GM21390 (cell line): Measurements from ENCODE around the gene MRPL20.
"Not testable (repeated sequence)": the region's sequence is repeated elsewhere in the genome, so short reads cannot be mapped to it uniquely, and the experiment has no call there.

Experiments
- ATAC-seq: cut with Tn5 transposase; IDR thresholded peaks from one replicate; pipeline ENCODE4 v1.9.1; 2021; ENCODE audit not compliant: unreplicated experiment

The MRPL20 gene

DNA sequence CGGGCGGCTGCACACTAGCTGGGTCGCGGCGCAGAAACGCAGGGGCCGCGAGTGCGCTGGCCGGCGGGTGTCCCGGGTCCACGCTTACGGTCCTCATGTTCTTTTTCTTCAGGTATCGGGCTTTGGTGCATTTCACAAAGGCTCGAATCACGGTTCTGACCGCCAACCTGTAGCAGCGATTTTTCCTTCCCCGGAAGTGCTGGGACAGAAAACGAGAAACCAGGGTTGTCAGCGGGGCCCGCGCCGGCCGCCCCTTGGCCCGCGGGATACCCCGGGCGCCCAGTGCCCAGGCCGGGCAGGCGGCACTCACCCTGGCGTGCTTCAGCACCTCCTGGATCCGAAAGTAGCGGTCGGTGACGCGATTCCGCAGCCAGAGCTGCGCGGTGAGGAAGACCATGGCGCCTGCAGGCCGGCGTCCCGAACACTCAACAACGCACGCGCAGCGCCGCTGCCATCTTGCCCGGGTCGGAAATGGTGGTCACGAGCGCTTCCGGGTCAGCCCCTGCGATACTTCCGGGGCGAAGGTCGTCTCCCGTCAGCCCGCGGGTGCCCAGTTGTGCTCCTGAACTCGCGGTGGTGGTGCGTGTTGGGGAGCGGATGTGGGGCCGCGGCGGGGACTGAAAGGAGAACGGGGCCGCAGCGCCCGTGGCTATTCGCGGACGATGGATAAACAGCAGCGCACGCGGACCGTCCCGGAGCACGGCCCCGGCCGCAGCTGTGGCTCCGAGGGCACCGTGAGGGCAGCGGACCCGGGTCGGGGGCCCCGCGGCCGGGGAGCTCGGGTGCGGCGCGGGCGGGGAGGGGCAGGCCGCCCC, at the start of gene MRPL20:
TSS of gene MRPL20 (minus strand) at position 473 of the 815 bp plus-strand sequence. CDS start at position 397, 76 bp downstream.
- peak; percentile 92 for ATAC-seq

GRCh38 chr1:1456683-1457255, 49.7 kb upstream of the MRPL20 start:
- ATAC-seq = not testable (repeated sequence)

GRCh38 chr1:1455934-1456333, 48.8 kb upstream of the MRPL20 start:
- not testable (repeated sequence) for ATAC-seq

DNA sequence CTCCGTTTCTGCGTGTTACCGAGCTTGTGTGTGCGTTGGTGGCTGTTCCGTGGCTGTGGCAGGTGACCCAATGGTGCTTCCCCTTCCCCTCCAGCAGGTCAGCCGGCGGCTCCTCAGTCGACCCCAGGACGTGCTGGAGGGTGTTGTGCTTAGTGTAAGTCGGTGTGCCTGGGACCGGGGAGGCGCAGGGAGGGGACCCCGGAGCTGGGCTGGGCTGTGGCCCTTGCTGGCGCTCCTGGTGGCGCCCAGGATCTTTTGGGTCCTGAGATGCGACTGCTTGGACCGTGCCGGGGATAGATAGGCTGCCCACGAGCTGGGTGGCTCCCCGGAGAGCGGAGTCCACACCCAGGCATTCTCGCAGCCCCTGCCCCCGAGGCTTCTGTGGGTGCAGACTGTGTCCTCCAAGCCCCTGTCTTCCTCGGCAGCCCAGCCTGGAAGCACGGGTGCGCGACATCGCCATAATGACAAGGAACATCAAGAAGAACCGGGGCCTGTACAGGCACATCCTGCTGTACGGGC, 48.3 kb upstream of the MRPL20 start:
- no peak for ATAC-seq

DNA sequence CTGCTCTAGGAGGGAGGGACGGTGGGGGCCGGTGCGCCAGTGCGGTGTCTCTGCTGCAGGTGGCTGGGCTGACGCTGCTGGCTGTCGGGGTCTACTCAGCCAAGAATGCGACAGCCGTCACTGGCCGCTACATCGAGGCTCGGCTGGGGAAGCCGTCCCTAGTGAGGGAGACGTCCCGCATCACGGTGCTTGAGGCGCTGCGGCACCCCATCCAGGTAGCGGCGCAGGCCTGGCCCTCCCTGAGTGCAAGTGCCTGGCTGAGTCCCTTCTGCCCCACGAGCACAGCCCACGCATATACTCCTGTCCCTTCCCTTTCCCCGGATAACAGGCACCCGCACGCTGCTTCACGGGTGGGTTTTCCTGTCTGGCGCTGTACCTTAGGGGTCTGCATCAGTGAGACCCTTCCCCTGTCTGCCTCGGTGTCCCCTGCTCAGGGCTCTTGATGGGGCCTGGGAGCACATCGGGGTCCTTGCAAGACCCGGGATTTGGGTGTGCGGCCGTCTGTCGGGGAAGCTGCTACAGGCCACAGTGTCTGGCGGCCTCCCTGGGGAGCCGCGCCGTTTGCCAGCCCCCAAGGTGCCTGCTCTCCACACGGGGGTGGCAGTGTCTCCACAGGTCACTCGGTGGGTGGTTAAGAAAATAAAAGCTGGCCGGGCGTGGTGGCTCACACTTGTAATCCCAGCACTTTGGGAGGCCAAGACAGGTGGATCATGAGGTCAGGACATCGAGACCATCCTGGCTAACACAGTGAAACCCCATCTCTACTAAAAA, 47.4 kb upstream of the MRPL20 start:
- not testable (repeated sequence) for ATAC-seq

DNA sequence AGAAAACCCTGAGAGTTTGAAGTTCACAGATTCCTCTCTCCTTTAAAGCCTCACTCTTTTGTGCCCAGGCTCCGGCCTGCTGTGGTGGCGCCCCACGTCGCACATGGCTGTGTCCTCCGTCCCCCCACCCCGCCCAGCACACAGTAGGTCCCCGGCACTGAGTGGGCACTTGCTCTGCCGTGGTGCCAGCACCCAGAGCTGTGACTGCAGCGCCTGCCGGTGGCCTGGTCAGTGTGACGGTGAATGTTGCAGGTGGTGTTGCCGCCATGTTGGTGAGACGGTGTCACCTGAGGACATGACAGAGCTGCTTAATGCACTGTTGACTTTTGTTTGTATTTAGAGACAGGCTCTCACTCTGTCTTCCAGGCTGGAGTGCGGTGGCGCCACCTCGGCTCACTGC, 45.8 kb upstream of the MRPL20 start:
- ATAC-seq = no peak

GRCh38 chr1:1452365-1452739, 45.3 kb upstream of the MRPL20 start:
- not testable (repeated sequence) for ATAC-seq

GRCh38 chr1:1451696-1452364, 44.7 kb upstream of the MRPL20 start:
- ATAC-seq = no peak

- not testable (repeated sequence) for ATAC-seq
These were observed 43.5 kb upstream of the MRPL20 start for GRCh38 chr1:1450616-1451015.

- ATAC-seq = no peak
These were observed 42.1 kb upstream of the MRPL20 start, which contains the start of gene ATAD3C for GRCh38 chr1:1449099-1449739. ATAD3C (plus strand) TSS chr1:1449689; CDS start chr1:1450684, 995 bp downstream.

DNA sequence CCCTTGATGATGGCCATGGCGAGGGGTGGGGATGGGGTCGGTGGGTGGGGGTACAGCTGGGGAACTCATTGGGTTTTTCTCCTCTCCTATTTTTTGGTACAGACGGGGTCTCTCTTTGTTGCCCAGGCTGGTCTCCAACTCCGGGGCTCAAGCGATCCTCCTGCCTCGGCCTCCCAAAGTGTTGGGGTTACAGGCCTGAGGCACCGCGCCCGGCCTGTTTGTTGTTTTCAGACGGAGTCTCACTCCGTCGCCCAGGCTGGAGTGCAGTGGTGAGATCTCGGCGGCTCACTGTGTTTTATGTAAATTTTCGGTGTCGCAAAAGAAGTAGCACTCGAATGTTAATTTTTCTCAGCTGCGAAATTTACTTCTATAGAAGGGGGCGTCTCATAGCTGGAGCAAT, 39.5 kb upstream of the MRPL20 start:
- not testable (repeated sequence) for ATAC-seq

- ATAC-seq = no peak
These were observed 35.1 kb upstream of the MRPL20 start for GRCh38 chr1:1442069-1442770.

DNA sequence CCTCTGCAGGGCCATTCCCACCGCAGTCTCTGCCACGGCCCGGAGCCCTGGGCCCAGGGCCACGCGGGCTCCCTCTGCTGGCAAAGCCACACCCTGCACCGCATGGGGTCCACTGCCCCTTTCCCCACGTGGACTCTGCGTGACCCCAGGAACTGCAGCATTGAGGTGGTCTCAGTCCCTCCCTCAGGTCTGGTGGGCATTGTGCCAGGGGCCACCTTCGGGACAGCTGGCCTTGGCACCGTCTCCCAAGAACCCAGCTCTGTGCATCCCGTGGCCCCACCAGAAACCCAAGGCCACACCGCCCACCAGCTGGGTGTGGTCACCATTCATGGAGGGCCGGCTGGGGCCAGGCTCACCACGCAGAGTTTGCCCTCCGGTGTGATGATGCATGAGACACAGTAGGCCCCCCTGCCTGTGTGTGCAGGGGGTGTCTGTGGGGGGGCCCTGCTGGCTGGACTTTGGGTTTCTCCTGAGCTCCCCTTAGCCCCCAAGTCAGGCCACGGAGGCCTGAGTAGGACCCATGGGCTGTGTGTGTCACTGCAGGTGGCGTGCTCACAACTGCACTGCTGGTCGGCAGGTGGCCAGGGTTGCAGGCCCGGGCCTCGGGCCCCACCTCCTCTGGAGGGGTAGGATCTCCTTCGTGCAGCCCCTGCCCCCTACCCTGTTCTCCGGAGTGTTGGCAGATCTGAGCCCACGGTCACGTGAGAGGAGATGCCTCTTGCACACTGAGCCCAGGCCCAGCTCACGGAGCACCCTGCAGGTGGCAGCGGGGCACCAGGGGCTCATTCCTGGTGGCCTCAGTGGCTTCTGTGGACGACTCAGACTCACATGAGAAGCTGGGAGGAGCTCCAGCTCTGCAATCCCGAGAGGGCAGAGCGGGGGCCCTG, 34.2 kb upstream of the MRPL20 start:
- ATAC-seq = no peak

DNA sequence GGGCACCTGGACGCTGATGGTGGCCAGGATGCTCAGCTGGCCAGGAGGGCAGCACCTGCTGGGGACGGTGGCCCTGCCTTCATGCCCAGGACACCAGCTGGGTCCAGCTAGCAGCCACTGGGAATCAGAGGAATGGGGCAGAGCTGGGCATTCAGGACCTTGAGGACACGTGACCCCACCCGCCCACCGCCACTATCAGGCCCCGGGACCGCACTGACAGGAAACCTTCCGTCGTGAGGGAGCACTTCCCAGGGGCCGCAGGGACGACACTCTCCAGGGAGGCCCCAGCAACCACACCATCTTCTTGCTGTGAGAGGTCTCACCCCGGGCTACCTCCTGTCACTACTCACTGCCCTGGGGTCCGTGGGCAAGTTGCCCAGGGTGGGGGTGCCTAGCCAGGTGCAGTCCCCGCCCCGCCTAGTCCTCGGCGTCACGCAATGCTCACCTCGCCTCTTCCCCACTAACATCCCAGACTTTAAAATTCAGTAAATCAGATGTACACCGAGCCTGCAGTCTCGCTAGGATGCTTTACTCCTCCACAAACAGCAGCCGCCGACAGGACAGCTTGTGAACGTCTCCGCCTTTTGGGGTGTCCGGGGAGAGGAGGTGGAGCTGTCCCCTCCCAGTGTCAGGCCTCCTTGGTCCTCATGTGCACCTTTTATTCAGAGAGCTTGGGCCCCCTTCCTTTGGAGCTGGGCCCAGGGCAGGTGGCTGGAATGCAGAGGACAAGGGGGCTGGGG, 33.3 kb upstream of the MRPL20 start:
- no peak for ATAC-seq

GRCh38 chr1:1439546-1440261, 32.6 kb upstream of the MRPL20 start:
- no peak for ATAC-seq

DNA sequence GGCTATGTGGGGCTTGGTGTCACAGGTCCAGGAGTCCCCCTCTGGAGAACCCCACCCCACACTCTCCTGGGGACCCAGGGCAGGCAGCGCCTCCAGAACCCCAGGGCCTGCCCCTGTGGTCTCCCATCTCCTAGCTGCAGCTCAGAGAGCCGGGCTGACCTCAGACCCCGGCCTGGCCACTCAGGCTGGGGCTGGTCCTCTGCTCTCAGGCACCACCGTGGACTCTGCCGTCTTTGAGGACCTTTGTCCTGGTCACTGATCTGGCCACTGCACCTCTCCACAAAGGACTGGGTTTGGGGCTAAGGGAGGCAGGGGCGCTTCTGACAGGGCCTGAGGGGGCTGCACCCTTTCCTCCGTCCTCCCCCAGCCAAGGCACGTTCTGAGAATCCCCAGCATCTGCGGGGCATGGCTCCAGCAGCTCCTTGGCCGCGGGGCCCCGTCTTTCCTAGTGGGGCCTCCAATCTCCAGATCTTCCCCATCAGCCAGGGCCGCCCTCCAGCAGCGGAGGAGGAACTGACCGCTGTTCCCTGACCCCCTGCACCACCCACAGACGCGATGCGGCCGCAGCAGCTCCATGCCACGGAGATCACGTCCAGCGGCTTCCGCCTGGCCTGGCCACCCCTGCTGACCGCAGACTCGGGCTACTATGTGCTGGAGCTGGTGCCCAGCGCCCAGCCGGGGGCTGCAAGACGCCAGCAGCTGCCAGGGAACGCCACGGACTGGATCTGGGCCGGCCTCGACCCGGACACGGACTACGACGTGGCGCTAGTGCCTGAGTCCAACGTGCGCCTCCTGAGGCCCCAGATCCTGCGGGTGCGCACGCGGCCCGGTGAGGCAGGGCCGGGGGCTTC, 31.7 kb upstream of the MRPL20 start:
- ATAC-seq = no peak
